RWPE2 (cell line): ENCODE measurements around the gene STX18.

Source experiments
- ATAC-seq: fragments of 200-7000 bp; cut with Tn5 transposase; 3 replicates; pipeline ENCODE4 v1.9.1; 2021; ENCODE audit warnings: low read depth
- DNase-seq: peaks from one replicate; pipeline ENCODE4 v3.0.0-alpha.2; 2020; ENCODE audit warnings: low spot score
- H3K27ac ChIP-seq: fragments of 450-650 bp; 2 replicates; pipeline ENCODE4 v1.5.1; 2017; ENCODE audit warnings: mild to moderate bottlenecking; ENCODE audit not compliant: poor library complexity, severe bottlenecking
- H3K27me3 ChIP-seq: fragments of 250-450 bp; sonication (Bioruptor Pico); 2 replicates; pipeline ENCODE4 v1.5.1; 2021; ENCODE audit warnings: mild to moderate bottlenecking, moderate library complexity; ENCODE audit not compliant: insufficient read depth, poor library complexity, severe bottlenecking
- H3K36me3 ChIP-seq: fragments of 250-450 bp; sonication (Bioruptor Pico); 2 replicates; pipeline ENCODE4 v1.5.1; 2020; ENCODE audit warnings: low read depth, mild to moderate bottlenecking, moderate library complexity
- H3K4me1 ChIP-seq: fragments of 250-450 bp; sonication (Bioruptor Pico); 2 replicates; pipeline ENCODE4 v1.5.1; 2021; ENCODE audit warnings: mild to moderate bottlenecking, moderate library complexity; ENCODE audit not compliant: insufficient read depth, poor library complexity, severe bottlenecking
- H3K4me3 ChIP-seq: fragments of 250-450 bp; sonication (Bioruptor Pico); 2 replicates; pipeline ENCODE4 v1.5.1; 2021; ENCODE audit warnings: mild to moderate bottlenecking, moderate library complexity; ENCODE audit not compliant: severe bottlenecking
- H3K9me3 ChIP-seq: fragments of 250-450 bp; sonication (Bioruptor Pico); 2 replicates; pipeline ENCODE4 v1.5.1; 2021; ENCODE audit warnings: mild to moderate bottlenecking, moderate library complexity; ENCODE audit not compliant: severe bottlenecking
- CTCF ChIP-seq: fragments of 450-650 bp; IDR thresholded peaks from one replicate; pipeline ENCODE4 v1.5.1; 2017; ENCODE audit warnings: mild to moderate bottlenecking, moderate library complexity; ENCODE audit not compliant: poor library complexity, severe bottlenecking

Gene STX18

GRCh38 chr4:4412641-4413372, 129.0 kb downstream of the STX18 start:
- TF ChIP-seq CTCF, result no peak
- no peaks in the 10 kb centered on the region for H3K27me3 ChIP-seq
- H3K4me1 ChIP-seq, result peaks cover 5% of the 10 kb centered on the region
- ATAC-seq (no peak), DNase-seq (no peak)
- H3K9me3 ChIP-seq, result no peaks in the 10 kb centered on the region
- no peak overlapping the region for H3K27ac ChIP-seq
- H3K36me3 ChIP-seq, result no peaks in the 10 kb centered on the region
- no peak overlapping the region for H3K4me3 ChIP-seq

GRCh38 chr4:4411906-4412305, 129.9 kb downstream of the STX18 start:
- H3K4me1 ChIP-seq, result peaks cover 5% of the 10 kb centered on the region
- TF ChIP-seq CTCF, result no peak

GRCh38 chr4:4410271-4410670, 131.6 kb downstream of the STX18 start:
- Histone ChIP-seq H3K4me3 (no peak overlapping the region), H3K4me1 (peaks cover 5% of the 10 kb centered on the region), H3K36me3 (no peaks in the 10 kb centered on the region), H3K27ac (no peak overlapping the region), H3K27me3 (no peaks in the 10 kb centered on the region), H3K9me3 (no peaks in the 10 kb centered on the region)
- ATAC-seq (no peak), DNase-seq (peak; percentile 11)
- no peak for TF ChIP-seq CTCF

More at GRCh38 chr4:4411906-4412305, 129.9 kb downstream of the STX18 start:
- H3K27me3 ChIP-seq, result no peaks in the 10 kb centered on the region
- ATAC-seq (no peak), DNase-seq (no peak)
- H3K9me3 ChIP-seq, result no peaks in the 10 kb centered on the region
- no peak overlapping the region for H3K27ac ChIP-seq
- H3K36me3 ChIP-seq, result no peaks in the 10 kb centered on the region
- no peak overlapping the region for H3K4me3 ChIP-seq

- Histone ChIP-seq H3K9me3 (no peaks in the 10 kb centered on the region), H3K27me3 (no peaks in the 10 kb centered on the region)
- ATAC-seq, result no peak
These were observed 132.3 kb downstream of the STX18 start for GRCh38 chr4:4409416-4410115.

More at GRCh38 chr4:4409416-4410115, 132.3 kb downstream of the STX18 start:
- H3K27ac ChIP-seq, result no peak overlapping the region
- no peak overlapping the region for H3K4me3 ChIP-seq
- peaks cover 5% of the 10 kb centered on the region for H3K4me1 ChIP-seq
- no peak for TF ChIP-seq CTCF
- no peak for DNase-seq
- H3K36me3 ChIP-seq, result no peaks in the 10 kb centered on the region
